IPS-15b (cell line): Measurements from ENCODE around the gene IRF2.
"Not testable (repeated sequence)": the region's sequence is repeated elsewhere in the genome, so short reads cannot be mapped to it uniquely, and the experiment has no call there.

Experiments
- H3K27me3 ChIP-seq: one replicate; pipeline ENCODE4 v1.6.1; 2013; ENCODE audit warnings: low read length; ENCODE audit not compliant: control insufficient read depth, insufficient read depth
- H3K36me3 ChIP-seq: one replicate; pipeline ENCODE4 v1.6.1; 2013; ENCODE audit warnings: low read length; ENCODE audit not compliant: control insufficient read depth, insufficient read depth
- H3K4me1 ChIP-seq: one replicate; pipeline ENCODE4 v1.6.1; 2013; ENCODE audit warnings: mild to moderate bottlenecking, low read length; ENCODE audit not compliant: control insufficient read depth, insufficient read depth
- H3K4me3 ChIP-seq: one replicate; pipeline ENCODE4 v1.5.1; 2013; ENCODE audit warnings: low read depth, low read length
- H3K9ac ChIP-seq: one replicate; pipeline ENCODE4 v1.6.1; 2013; ENCODE audit warnings: low read depth, mild to moderate bottlenecking, low read length
- H3K9me3 ChIP-seq: one replicate; pipeline ENCODE4 v1.6.1; 2013; ENCODE audit warnings: mild to moderate bottlenecking, low read length; ENCODE audit not compliant: control insufficient read depth, insufficient read depth

Gene IRF2

GRCh38 chr4:184388106-184388505 is 86.2 kb downstream of the IRF2 start:
- H3K9me3 ChIP-seq = no peaks in the 10 kb centered on the region
- peaks cover 10% of the 10 kb centered on the region for H3K36me3 ChIP-seq
- H3K4me3 ChIP-seq = no peak overlapping the region
- H3K27me3 ChIP-seq = no peaks in the 10 kb centered on the region
- no peak overlapping the region for H3K9ac ChIP-seq
- peaks cover 50% of the 10 kb centered on the region for H3K4me1 ChIP-seq

- no peaks in the 10 kb centered on the region for H3K27me3 ChIP-seq
- H3K36me3 ChIP-seq = peaks cover 10% of the 10 kb centered on the region
- H3K4me1 ChIP-seq = peaks cover 56% of the 10 kb centered on the region
- no peaks in the 10 kb centered on the region for H3K9me3 ChIP-seq
- H3K9ac ChIP-seq = peak overlapping the region; percentile 14
- H3K4me3 ChIP-seq = peak overlapping the region; percentile 10
Measured at GRCh38 chr4:184387351-184387750, 87.0 kb downstream of the IRF2 start.

GRCh38 chr4:184386271-184386781 is 88.0 kb downstream of the IRF2 start:
- no peaks in the 10 kb centered on the region for H3K27me3 ChIP-seq
- H3K36me3 ChIP-seq = peaks cover 9% of the 10 kb centered on the region
- peaks cover 56% of the 10 kb centered on the region for H3K4me1 ChIP-seq
- H3K9me3 ChIP-seq = no peaks in the 10 kb centered on the region
- H3K4me3 ChIP-seq = no peak overlapping the region
- peak overlapping the region; percentile 14 for H3K9ac ChIP-seq

- H3K36me3 ChIP-seq = peaks cover 5% of the 10 kb centered on the region
- no peak overlapping the region for H3K4me3 ChIP-seq
- H3K27me3 ChIP-seq = no peaks in the 10 kb centered on the region
- peaks cover 56% of the 10 kb centered on the region for H3K4me1 ChIP-seq
- H3K9ac ChIP-seq = no peak overlapping the region
- H3K9me3 ChIP-seq = no peaks in the 10 kb centered on the region
Measured at GRCh38 chr4:184385705-184386141, 88.6 kb downstream of the IRF2 start.

GRCh38 chr4:184384810-184385557 is 89.4 kb downstream of the IRF2 start:
- Histone ChIP-seq H3K27me3 (no peaks in the 10 kb centered on the region), H3K36me3 (peaks cover 5% of the 10 kb centered on the region), H3K4me3 (no peak overlapping the region), H3K4me1 (peaks cover 51% of the 10 kb centered on the region), H3K9ac (peak overlapping the region; percentile 8), H3K9me3 (no peaks in the 10 kb centered on the region)

GRCh38 chr4:184384056-184384809 is 90.1 kb downstream of the IRF2 start:
- peak overlapping the region; percentile 8 for H3K9ac ChIP-seq
- peaks cover 46% of the 10 kb centered on the region for H3K4me1 ChIP-seq
- peaks cover 5% of the 10 kb centered on the region for H3K36me3 ChIP-seq
- H3K27me3 ChIP-seq = no peaks in the 10 kb centered on the region
- no peaks in the 10 kb centered on the region for H3K9me3 ChIP-seq
- no peak overlapping the region for H3K4me3 ChIP-seq

GRCh38 chr4:184383497-184384055 is 90.8 kb downstream of the IRF2 start:
- Histone ChIP-seq H3K9ac (no peak overlapping the region), H3K9me3 (no peaks in the 10 kb centered on the region), H3K27me3 (no peaks in the 10 kb centered on the region), H3K36me3 (peaks cover 5% of the 10 kb centered on the region), H3K4me1 (peaks cover 45% of the 10 kb centered on the region), H3K4me3 (no peak overlapping the region)

- Histone ChIP-seq H3K9ac (no peak overlapping the region), H3K4me1 (peaks cover 45% of the 10 kb centered on the region), H3K4me3 (no peak overlapping the region), H3K9me3 (no peaks in the 10 kb centered on the region), H3K36me3 (no peaks in the 10 kb centered on the region), H3K27me3 (no peaks in the 10 kb centered on the region)
Measured at GRCh38 chr4:184382189-184382846, 92.0 kb downstream of the IRF2 start.

GRCh38 chr4:184380707-184381106 is 93.6 kb downstream of the IRF2 start:
- no peak overlapping the region for H3K9ac ChIP-seq
- peaks cover 35% of the 10 kb centered on the region for H3K4me1 ChIP-seq
- H3K9me3 ChIP-seq = no peaks in the 10 kb centered on the region
- H3K27me3 ChIP-seq = no peaks in the 10 kb centered on the region
- no peaks in the 10 kb centered on the region for H3K36me3 ChIP-seq
- no peak overlapping the region for H3K4me3 ChIP-seq

GRCh38 chr4:184380214-184380613 is 94.1 kb downstream of the IRF2 start:
- not testable (repeated sequence) for H3K9ac ChIP-seq, H3K4me3 ChIP-seq, H3K36me3 ChIP-seq

GRCh38 chr4:184376923-184377322 is 97.4 kb downstream of the IRF2 start:
- H3K4me3 ChIP-seq = no peak overlapping the region
- H3K9me3 ChIP-seq = no peaks in the 10 kb centered on the region
- no peaks in the 10 kb centered on the region for H3K36me3 ChIP-seq
- no peak overlapping the region for H3K9ac ChIP-seq
- H3K4me1 ChIP-seq = peaks cover 4% of the 10 kb centered on the region
- H3K27me3 ChIP-seq = no peaks in the 10 kb centered on the region

More at GRCh38 chr4:184380214-184380613, 94.1 kb downstream of the IRF2 start:
- H3K4me1 ChIP-seq = peaks cover 30% of the 10 kb centered on the region
- H3K9me3 ChIP-seq, H3K27me3 ChIP-seq: not testable (repeated sequence)
